Endothelial cell of umbilical vein (primary cell): ENCODE results near the gene STAT1. TPM values are rescaled to one million over a fixed set of nuclear protein-coding genes. Genes with fewer than 3 reads are reported as not detected.

Experiments used
- BruUV-seq: library from RNA; stranded (reverse); fragments of 400-500 nt; replicated peaks from 2 replicates; lab custom pipeline; 2021; lab: Mats Ljungman, UMichigan
- CTCF ChIA-PET: fragments of 300-600, 350-600 bp; sonication (Branson Sonifier 250); formaldehyde crosslinking; loops from one replicate; lab custom pipeline; 2021; ENCODE audit warnings: antibody characterized with exemption, inconsistent platforms; lab: Charles Lee
- POLR2A ChIA-PET: fragments of 300-600, 350-600 bp; sonication (Branson Sonifier 250); formaldehyde crosslinking; loops from one replicate; lab custom pipeline; 2021; ENCODE audit warnings: antibody characterized with exemption, inconsistent platforms; lab: Charles Lee
- DNase-seq: peaks from one replicate; pipeline ENCODE4 v3.0.0-alpha.2; 2011; ENCODE audit warnings: low read depth, low spot score
- FAIRE-seq: peaks from 2 replicates; lab custom pipeline; 2011; peaks lifted over from hg19 to GRCh38; lab: Jason Lieb, UNC
- H2AFZ ChIP-seq: 2 replicates; pipeline ENCODE4 v1.6.0; 2012; ENCODE audit warnings: low read depth, low read length, control low read depth, inconsistent platforms
- H3K27ac ChIP-seq: 2 replicates; pipeline ENCODE4 v1.5.1; 2011; ENCODE audit warnings: low read depth, mild to moderate bottlenecking, control low read depth, low read length, moderate library complexity; ENCODE audit not compliant: insufficient read depth
- H3K27me3 ChIP-seq, 2 experiments: 2 replicates each; pipeline versions ENCODE4 v1.6.0 to v1.6.1; 2011; ENCODE audit warnings: low read length in 2 of 2, mixed read lengths in 1 of 2; ENCODE audit not compliant: control insufficient read depth in 2 of 2, insufficient read depth in 2 of 2
- H3K36me3 ChIP-seq, 2 experiments: 2 replicates in 1 of 2; 3 replicates in 1 of 2; pipeline ENCODE4 v1.5.1; 2011; ENCODE audit warnings: low read length in 2 of 2, mild to moderate bottlenecking in 1 of 2, moderate library complexity in 1 of 2; ENCODE audit not compliant: control insufficient read depth in 2 of 2, insufficient read depth in 2 of 2; ENCODE audit errors: extremely low read depth in 1 of 2
- H3K4me1 ChIP-seq: 3 replicates; pipeline ENCODE4 v1.5.1; 2011; ENCODE audit warnings: mild to moderate bottlenecking, low read length; ENCODE audit not compliant: control insufficient read depth, insufficient read depth; ENCODE audit errors: extremely low read depth
- H3K4me2 ChIP-seq: 2 replicates; pipeline ENCODE4 v1.6.1; 2011; ENCODE audit warnings: low read length, control low read depth, mixed read lengths; ENCODE audit not compliant: insufficient read depth
- H3K4me3 ChIP-seq, 3 experiments: fragments of 200-600 bp in 1 of 3; sonication (generic), shearing (Covaris generic) in 1 of 3; replicated peaks in 1 of 3; 2 replicates each; pipeline ENCODE4 v1.5.1; 2011 to 2016; ENCODE audit warnings: control low read depth in 3 of 3, low read length in 3 of 3, mild to moderate bottlenecking in 2 of 3, inconsistent platforms in 1 of 3, low read depth in 1 of 3, moderate library complexity in 1 of 3; ENCODE audit not compliant: insufficient read depth in 1 of 3
- H3K79me2 ChIP-seq: 2 replicates; pipeline ENCODE4 v1.6.0; 2012; ENCODE audit warnings: low read length, inconsistent platforms; ENCODE audit not compliant: control insufficient read depth, insufficient read depth
- H3K9ac ChIP-seq: replicated peaks from 2 replicates; pipeline ENCODE3; 2011; ENCODE audit warnings: low read length, control low read depth; ENCODE audit not compliant: insufficient read depth; ENCODE audit errors: extremely low read depth
- H3K9me1 ChIP-seq: replicated peaks from 3 replicates; pipeline ENCODE4 v1.6.0; 2011; ENCODE audit warnings: mild to moderate bottlenecking, low read length; ENCODE audit not compliant: control insufficient read depth, insufficient read depth; ENCODE audit errors: extremely low read depth
- H3K9me3 ChIP-seq: replicated peaks from 2 replicates; pipeline ENCODE4 v1.5.1; 2012; ENCODE audit warnings: low read length, inconsistent platforms; ENCODE audit not compliant: control insufficient read depth, insufficient read depth
- H4K20me1 ChIP-seq: replicated peaks from 2 replicates; pipeline ENCODE3; 2011; ENCODE audit warnings: mild to moderate bottlenecking, low read length; ENCODE audit not compliant: control insufficient read depth, insufficient read depth; ENCODE audit errors: extremely low read depth
- EZH2 ChIP-seq: IDR thresholded peaks from 2 replicates; pipeline ENCODE4 v1.6.1; 2012; ENCODE audit warnings: borderline replicate concordance, low read depth, mild to moderate bottlenecking, moderate library complexity, low read length, inconsistent platforms; ENCODE audit not compliant: severe bottlenecking
- FOS ChIP-seq: IDR thresholded peaks from 2 replicates; pipeline ENCODE4 v1.6.1; 2011; ENCODE audit warnings: mild to moderate bottlenecking, low read length, moderate library complexity, borderline replicate concordance; ENCODE audit not compliant: insufficient read depth
- GATA2 ChIP-seq: IDR thresholded peaks from 2 replicates; pipeline ENCODE4 v1.7.0; 2011; ENCODE audit warnings: low read depth, mild to moderate bottlenecking, moderate library complexity, mixed read lengths, low read length; ENCODE audit not compliant: insufficient read length, insufficient read depth
- JUN ChIP-seq: IDR thresholded peaks from 2 replicates; pipeline ENCODE4 v1.6.1; 2011; ENCODE audit warnings: borderline replicate concordance, low read depth; ENCODE audit not compliant: insufficient read length, insufficient read depth
- MAX ChIP-seq: IDR thresholded peaks from 2 replicates; pipeline ENCODE4 v1.6.1; 2011; ENCODE audit not compliant: insufficient read depth, insufficient read length
- MYC ChIP-seq: IDR thresholded peaks from one replicate; pipeline ENCODE4 v1.6.1; 2011; ENCODE audit warnings: mild to moderate bottlenecking, low read depth, low read length
- POLR2A ChIP-seq: IDR thresholded peaks from 2 replicates; pipeline ENCODE4 v1.6.1; 2012; ENCODE audit warnings: low read depth, mild to moderate bottlenecking, control low read depth, low read length
- POLR2AphosphoS5 ChIP-seq: IDR thresholded peaks from 2 replicates; pipeline ENCODE4 v1.6.1; 2012; ENCODE audit warnings: low read depth, mild to moderate bottlenecking, control low read depth, low read length, moderate library complexity; ENCODE audit not compliant: insufficient read depth
- dilution Hi-C: fragments of 300-500 bp; cut with MboI; formaldehyde crosslinking; loops from one replicate; pipeline ENCODE4 v1.15.0; 2019; ENCODE audit warnings: low sequenced_read_pairs; ENCODE audit not compliant: extremely low pct_ligation_motif_present
- intact Hi-C: fragments of 100-400 bp; cut with micrococcal nuclease; formaldehyde crosslinking; loops from one replicate; pipeline ENCODE4 v1.10.0; 2022
- polyA plus RNA-seq, 4 experiments: library from polyadenylated mRNA; depleted of rRNA in 3 of 4; stranded (reverse) in 3 of 4; unstranded in 1 of 4; fragments of >200 nt; gene quantifications; 2 replicates each; pipeline versions ENCODE4 v1.2.1 to v1.2.3, GENCODE V29; 2011 to 2012; ENCODE audit warnings: missing spikeins in 1 of 4
- total RNA-seq: library from RNA; stranded (reverse); gene quantifications from 2 replicates; pipeline ENCODE4 v1.2.3, GENCODE V29; 2021
- TF ChIP-seq, protein P1 (sequence below), 2 donors: IDR thresholded peaks; 1 replicate in 1 of 2; 2 replicates in 1 of 2; pipeline ENCODE4 v1.5.1; 2011; ENCODE audit warnings: low read length in 2 of 2, mild to moderate bottlenecking in 2 of 2, moderate library complexity in 2 of 2, control low read depth in 1 of 2, inconsistent platforms in 1 of 2, low read depth in 1 of 2; ENCODE audit not compliant: insufficient read depth in 1 of 2; ENCODE audit errors: extremely low read depth in 1 of 2

STAT1 gene
- total and polyA plus RNA-seq, 2 donors (not counting 3 experiments of a cell fraction or from before 2014, with no cell fraction given), result 64.2 to 67.6 TPM

GRCh38 chr2:190929919-190930318 lies 84.1 kb downstream of the STAT1 start:
- dilution Hi-C loops, result no loop called here
- Histone ChIP-seq H3K4me2 (no peak overlapping the region), H3K36me3 (peaks cover 10 to 22% of the 10 kb centered on the region in 2 experiments), H3K27ac (no peak overlapping the region), H3K9me1 (no peaks in the 10 kb centered on the region), H3K9ac (no peak overlapping the region), H3K79me2 (peaks cover 8% of the 10 kb centered on the region), H2AFZ (no peak overlapping the region), H3K9me3 (no peaks in the 10 kb centered on the region), H4K20me1 (no peaks in the 10 kb centered on the region), H3K27me3 (no peaks in the 10 kb centered on the region), H3K4me1 (no peaks in the 10 kb centered on the region), H3K4me3 (no peak overlapping the region)
- FAIRE-seq (no peak), DNase-seq (no peak)
- POLR2A ChIA-PET, result interaction anchor here (0.7 kb wide), 1 partner anchor 17 kb away, joined by 4 read pairs; no protein-coding TSS in a partner anchor
- TF ChIP-seq GATA2, result no peak
- TF ChIP-seq MYC, result no peak
- no peak for TF ChIP-seq MAX
- no peak for TF ChIP-seq POLR2AphosphoS5
- intact Hi-C loops, result no loop called here
- no TSS peak for BruUV-seq
- CTCF ChIA-PET, result interaction anchor here (1.0 kb wide), 1 partner anchor 17 kb away, joined by 3 read pairs; no protein-coding TSS in a partner anchor

DNA sequence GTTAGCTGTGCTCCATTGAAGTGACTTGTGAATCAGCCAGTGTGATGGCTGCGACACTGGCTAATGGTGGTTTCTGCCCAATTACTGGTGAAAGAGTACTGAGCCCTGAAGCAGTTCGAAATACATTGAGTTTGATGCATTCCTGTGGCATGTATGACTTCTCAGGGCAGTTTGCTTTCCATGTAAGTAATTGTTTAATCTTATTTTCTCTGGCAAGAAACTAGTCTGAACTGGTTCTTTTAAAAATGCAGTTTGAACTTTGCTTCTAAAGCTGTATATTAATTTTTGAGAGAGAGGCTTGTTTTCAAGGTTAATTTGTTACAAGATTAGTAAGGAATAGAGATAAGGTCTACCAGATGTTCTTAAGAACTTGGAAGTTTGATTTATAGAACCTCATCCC lies 86.7 kb downstream of the STAT1 start:
- Histone ChIP-seq H3K27me3 (no peaks in the 10 kb centered on the region), H3K9ac (no peak overlapping the region), H3K4me1 (no peaks in the 10 kb centered on the region), H3K27ac (no peak overlapping the region), H3K79me2 (peaks cover 11% of the 10 kb centered on the region), H2AFZ (no peak overlapping the region), H4K20me1 (no peaks in the 10 kb centered on the region), H3K9me1 (no peaks in the 10 kb centered on the region), H3K9me3 (no peaks in the 10 kb centered on the region), H3K4me3 (no peak overlapping the region), H3K36me3 (peaks cover 12 to 29% of the 10 kb centered on the region in 2 experiments), H3K4me2 (no peak overlapping the region)
- FAIRE-seq (no peak), DNase-seq (no peak)
- ChIA-PET POLR2A (no interaction called here), CTCF (no interaction called here)
- intact Hi-C loops, result no loop called here
- dilution Hi-C loops, result no loop called here
- TF ChIP-seq FOS (no peak), POLR2A (no peak), MAX (no peak), MYC (no peak), POLR2AphosphoS5 (no peak), GATA2 (no peak), JUN (no peak), EZH2 (no peak)
- TF ChIP-seq, protein P1, sequence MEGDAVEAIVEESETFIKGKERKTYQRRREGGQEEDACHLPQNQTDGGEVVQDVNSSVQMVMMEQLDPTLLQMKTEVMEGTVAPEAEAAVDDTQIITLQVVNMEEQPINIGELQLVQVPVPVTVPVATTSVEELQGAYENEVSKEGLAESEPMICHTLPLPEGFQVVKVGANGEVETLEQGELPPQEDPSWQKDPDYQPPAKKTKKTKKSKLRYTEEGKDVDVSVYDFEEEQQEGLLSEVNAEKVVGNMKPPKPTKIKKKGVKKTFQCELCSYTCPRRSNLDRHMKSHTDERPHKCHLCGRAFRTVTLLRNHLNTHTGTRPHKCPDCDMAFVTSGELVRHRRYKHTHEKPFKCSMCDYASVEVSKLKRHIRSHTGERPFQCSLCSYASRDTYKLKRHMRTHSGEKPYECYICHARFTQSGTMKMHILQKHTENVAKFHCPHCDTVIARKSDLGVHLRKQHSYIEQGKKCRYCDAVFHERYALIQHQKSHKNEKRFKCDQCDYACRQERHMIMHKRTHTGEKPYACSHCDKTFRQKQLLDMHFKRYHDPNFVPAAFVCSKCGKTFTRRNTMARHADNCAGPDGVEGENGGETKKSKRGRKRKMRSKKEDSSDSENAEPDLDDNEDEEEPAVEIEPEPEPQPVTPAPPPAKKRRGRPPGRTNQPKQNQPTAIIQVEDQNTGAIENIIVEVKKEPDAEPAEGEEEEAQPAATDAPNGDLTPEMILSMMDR (IDR thresholded peaks at IDR 0.05; ENCODE audit: extremely low read depth in 1 of 2, insufficient read depth in 1 of 2, low read depth in 1 of 2, low read length in 2 of 2), result no peak
- BruUV-seq, result no TSS peak
